ENCODE results near the gene PSD4. TPM values are rescaled to one million over a fixed set of nuclear protein-coding genes. Genes with fewer than 3 reads are reported as not detected.

Gene PSD4
- total RNA-seq, 1 donor: 4.7 TPM

- no peak overlapping the region for H3K4me3 ChIP-seq (ENCODE audit: low read depth, low read length)
- TF ChIP-seq, protein P1, sequence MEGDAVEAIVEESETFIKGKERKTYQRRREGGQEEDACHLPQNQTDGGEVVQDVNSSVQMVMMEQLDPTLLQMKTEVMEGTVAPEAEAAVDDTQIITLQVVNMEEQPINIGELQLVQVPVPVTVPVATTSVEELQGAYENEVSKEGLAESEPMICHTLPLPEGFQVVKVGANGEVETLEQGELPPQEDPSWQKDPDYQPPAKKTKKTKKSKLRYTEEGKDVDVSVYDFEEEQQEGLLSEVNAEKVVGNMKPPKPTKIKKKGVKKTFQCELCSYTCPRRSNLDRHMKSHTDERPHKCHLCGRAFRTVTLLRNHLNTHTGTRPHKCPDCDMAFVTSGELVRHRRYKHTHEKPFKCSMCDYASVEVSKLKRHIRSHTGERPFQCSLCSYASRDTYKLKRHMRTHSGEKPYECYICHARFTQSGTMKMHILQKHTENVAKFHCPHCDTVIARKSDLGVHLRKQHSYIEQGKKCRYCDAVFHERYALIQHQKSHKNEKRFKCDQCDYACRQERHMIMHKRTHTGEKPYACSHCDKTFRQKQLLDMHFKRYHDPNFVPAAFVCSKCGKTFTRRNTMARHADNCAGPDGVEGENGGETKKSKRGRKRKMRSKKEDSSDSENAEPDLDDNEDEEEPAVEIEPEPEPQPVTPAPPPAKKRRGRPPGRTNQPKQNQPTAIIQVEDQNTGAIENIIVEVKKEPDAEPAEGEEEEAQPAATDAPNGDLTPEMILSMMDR (IDR thresholded peaks at IDR 0.05; ENCODE audit: insufficient read depth, low read depth, low read length): no peak
- DNase-seq (ENCODE audit: low read depth): no peak
These were observed 3.1 kb downstream of the PSD4 start for GRCh38 chr2:113176696-113177355.

DNA sequence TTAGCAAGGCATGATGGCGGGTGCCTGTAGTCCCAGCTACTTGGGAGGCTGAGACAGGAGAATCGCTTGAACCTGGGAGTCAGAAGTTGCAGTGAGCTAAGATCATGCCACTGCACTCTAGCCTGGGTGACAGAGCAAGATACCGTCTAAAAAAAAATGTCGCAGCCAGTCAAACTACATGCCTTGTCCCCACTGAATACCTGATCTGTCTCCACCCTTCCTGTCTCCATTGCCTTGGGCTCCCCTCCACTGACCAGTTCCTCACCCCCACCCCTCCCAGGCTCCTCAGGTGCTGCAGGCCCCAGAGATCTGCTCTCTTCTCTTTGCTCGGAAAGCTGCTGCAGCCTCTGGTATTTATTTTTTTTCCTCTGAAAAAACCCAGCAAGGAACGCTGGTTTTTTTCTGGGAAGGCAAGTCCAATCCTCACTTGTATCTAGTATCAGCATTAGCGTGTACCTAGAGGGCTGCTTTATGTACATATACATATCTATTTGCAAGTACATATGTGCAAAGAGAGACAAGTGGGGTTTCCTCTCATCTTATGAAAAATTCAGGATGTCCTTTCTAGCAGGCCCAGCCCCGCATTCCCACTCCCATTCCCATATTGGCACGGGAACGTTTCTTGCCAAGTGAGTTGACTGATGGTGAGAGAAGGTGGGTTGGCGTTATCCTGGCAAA, 4.4 kb downstream of the PSD4 start:
- no peak for DNase-seq (ENCODE audit: low read depth)
- TF ChIP-seq, protein P1 (IDR thresholded peaks at IDR 0.05; ENCODE audit: insufficient read depth, low read depth, low read length): no peak
- H3K4me3 ChIP-seq (ENCODE audit: low read depth, low read length): no peak overlapping the region

DNA sequence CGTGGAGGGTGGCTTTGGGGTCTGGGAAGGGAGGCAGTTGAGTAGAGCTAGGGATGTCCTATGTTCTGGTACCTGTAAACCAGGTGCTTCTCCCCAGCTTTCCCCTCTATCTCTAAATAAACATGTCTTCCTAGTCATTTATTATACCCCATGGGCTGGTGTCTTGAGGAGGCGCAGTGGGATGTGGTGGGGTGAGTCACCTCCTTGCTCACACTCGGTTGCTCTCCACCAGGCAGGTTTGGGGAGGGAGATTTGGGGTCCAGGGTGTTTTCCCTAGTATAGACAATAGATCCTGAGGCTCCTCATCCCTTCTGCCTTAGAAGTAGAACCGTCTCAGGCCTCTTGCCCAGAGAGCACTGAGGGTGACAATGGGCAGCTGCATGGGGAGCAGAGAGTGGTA, 5.1 kb downstream of the PSD4 start:
- TF ChIP-seq, protein P1 (IDR thresholded peaks at IDR 0.05; ENCODE audit: insufficient read depth, low read depth, low read length): no peak
- H3K4me3 ChIP-seq (ENCODE audit: low read depth, low read length): no peak overlapping the region
- DNase-seq (ENCODE audit: low read depth): no peak

- TF ChIP-seq, protein P1 (IDR thresholded peaks at IDR 0.05; ENCODE audit: insufficient read depth, low read depth, low read length): no peak
- DNase-seq (ENCODE audit: low read depth): no peak
- H3K4me3 ChIP-seq (ENCODE audit: low read depth, low read length): no peak overlapping the region
These were observed 5.8 kb downstream of the PSD4 start for GRCh38 chr2:113179446-113180045.

- no peak for DNase-seq (ENCODE audit: low read depth)
- no peak overlapping the region for H3K4me3 ChIP-seq (ENCODE audit: low read depth, low read length)
- TF ChIP-seq, protein P1 (IDR thresholded peaks at IDR 0.05; ENCODE audit: insufficient read depth, low read depth, low read length): no peak
These were observed 6.6 kb downstream of the PSD4 start for GRCh38 chr2:113180131-113180946.

DNA sequence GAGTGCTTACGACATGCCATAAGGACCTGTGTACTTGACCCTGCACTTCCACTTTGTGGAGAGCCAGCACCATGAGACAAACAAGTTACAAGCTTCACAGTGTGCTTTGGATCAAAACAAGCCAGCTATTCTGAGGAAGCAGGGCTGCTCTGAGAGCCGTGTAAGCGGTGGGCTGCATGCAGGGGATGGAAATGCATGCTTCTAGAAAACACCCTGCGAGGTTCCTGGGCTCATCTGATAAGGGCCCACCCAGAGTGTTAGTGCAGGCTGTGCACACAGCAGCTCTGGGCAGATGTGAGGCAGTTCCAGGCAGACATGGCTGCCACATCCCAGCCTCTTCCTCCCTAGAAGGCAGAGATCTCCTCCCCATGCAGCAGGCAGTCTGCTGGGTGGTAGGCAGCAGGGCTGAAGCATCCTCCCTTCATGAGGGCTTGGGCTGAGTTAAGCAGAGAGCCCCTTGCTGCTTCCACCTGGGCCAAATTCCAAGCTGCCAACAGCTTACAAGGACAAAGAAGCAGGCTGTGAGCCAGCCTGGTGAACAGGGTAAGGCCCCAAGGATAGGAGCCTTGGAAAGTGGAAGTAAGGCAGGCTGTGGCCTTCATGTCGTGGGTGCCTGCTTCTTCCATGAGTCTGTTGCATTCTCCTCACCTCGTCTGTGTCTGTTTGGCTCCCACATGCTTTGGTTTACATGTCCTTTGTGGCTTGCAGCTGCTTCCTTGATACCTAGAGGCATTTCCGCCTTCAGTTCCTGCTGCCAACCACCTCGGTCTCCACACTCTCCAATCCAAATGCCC, 7.7 kb downstream of the PSD4 start:
- H3K4me3 ChIP-seq (ENCODE audit: low read depth, low read length): no peak overlapping the region
- TF ChIP-seq, protein P1 (IDR thresholded peaks at IDR 0.05; ENCODE audit: insufficient read depth, low read depth, low read length): no peak
- no peak for DNase-seq (ENCODE audit: low read depth)
